Nephron progenitor cell (in vitro differentiated cells): ENCODE results near the gene SBF1.
A peak's percentile ranks its signal among the peaks of the same experiment; 100 is the strongest.
"Not testable (repeated sequence)": the region's sequence is repeated elsewhere in the genome, so short reads cannot be mapped to it uniquely, and the experiment has no call there.

Source experiments
- DNase-seq: peaks from one replicate; pipeline ENCODE4 v3.0.0; 2021
- H3K27ac Mint-ChIP-seq: 2 replicates; pipeline ENCODE4 v1.8.0; 2021; ENCODE audit warnings: mild to moderate bottlenecking, moderate library complexity, mixed read lengths
- H3K27me3 Mint-ChIP-seq: 2 replicates; pipeline ENCODE4 v1.8.0; 2021; ENCODE audit warnings: mild to moderate bottlenecking, low read depth, mixed read lengths; ENCODE audit not compliant: poor library complexity
- H3K36me3 Mint-ChIP-seq: 2 replicates; pipeline ENCODE4 v1.8.0; 2021; ENCODE audit warnings: low read depth, mixed read lengths
- H3K4me1 Mint-ChIP-seq: 2 replicates; pipeline ENCODE4 v1.8.0; 2021; ENCODE audit warnings: mixed read lengths
- H3K4me3 Mint-ChIP-seq: 2 replicates; pipeline ENCODE4 v1.8.0; 2021; ENCODE audit warnings: mild to moderate bottlenecking, moderate library complexity, mixed read lengths
- H3K9me3 Mint-ChIP-seq: 2 replicates; pipeline ENCODE4 v1.8.0; 2021; ENCODE audit warnings: mild to moderate bottlenecking, moderate library complexity, mixed read lengths
- CTCF ChIP-seq: fragments of 200-600 bp; sonication (generic); IDR thresholded peaks from 2 replicates; pipeline ENCODE4 v1.5.0; 2021; ENCODE audit warnings: antibody characterized with exemption

SBF1 gene

DNA sequence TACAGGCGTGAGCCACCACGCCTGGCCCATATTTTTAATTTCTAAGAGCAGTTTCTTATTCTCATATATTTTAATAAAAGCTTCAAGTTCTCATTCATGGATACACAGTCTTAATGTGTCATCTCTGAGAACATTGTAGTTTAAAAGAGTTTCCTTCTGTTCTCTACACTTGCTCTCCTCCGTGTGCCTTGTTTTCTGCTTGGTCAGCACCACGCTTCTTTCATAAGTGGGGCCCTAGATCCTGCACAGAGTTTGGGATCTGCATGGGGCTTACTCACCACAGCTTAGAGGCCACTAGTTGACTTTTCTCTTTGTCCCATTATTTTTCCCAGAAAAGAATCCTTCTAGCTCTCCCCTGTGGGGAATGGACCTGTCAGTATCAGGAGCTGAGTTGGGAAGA, 72.9 kb downstream of the SBF1 start:
- H3K4me1 Mint-ChIP-seq, result peaks cover 42% of the 10 kb centered on the region
- H3K27ac Mint-ChIP-seq, result peak overlapping the region; percentile 65
- no peak for DNase-seq
- H3K36me3 Mint-ChIP-seq, result peaks cover 48% of the 10 kb centered on the region
- no peak for TF ChIP-seq CTCF
- H3K9me3 Mint-ChIP-seq, result no peaks in the 10 kb centered on the region
- H3K27me3 Mint-ChIP-seq, result no peaks in the 10 kb centered on the region
- no peak overlapping the region for H3K4me3 Mint-ChIP-seq

DNA sequence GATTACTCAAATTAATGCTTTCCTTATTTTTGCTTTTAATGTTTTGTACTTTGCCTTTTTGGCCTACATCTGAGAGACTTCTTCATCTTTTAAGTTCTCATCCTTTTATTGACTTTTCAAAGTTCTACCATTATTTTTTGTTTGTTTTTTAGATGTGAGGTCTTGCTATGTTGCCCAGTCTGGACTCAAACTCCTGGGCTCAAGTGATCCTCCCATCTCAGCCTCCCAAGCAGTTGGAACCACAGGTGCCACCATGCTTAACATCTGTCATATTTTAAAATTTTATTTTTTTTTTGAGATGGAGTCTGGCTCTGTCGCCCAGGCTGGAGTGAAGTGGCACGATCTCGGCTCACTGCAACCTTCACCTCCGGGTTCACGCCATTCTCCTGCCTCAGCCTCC, 73.9 kb downstream of the SBF1 start:
- TF ChIP-seq CTCF, result no peak
- H3K36me3 Mint-ChIP-seq, result peaks cover 39% of the 10 kb centered on the region

GRCh38 chr22:50400406-50400805, 74.4 kb downstream of the SBF1 start:
- TF ChIP-seq CTCF, result no peak
- Mint-ChIP-seq H3K36me3 (peaks cover 37% of the 10 kb centered on the region), H3K4me1 (peaks cover 49% of the 10 kb centered on the region), H3K27me3 (no peaks in the 10 kb centered on the region), H3K9me3 (no peaks in the 10 kb centered on the region), H3K27ac (peak overlapping the region; percentile 52), H3K4me3 (no peak overlapping the region)
- DNase-seq, result no peak

More for the DNA sequence above, 73.9 kb downstream of the SBF1 start:
- peaks cover 49% of the 10 kb centered on the region for H3K4me1 Mint-ChIP-seq
- H3K4me3 Mint-ChIP-seq, result no peak overlapping the region
- H3K27ac Mint-ChIP-seq, result no peak overlapping the region
- no peak for DNase-seq
- H3K9me3 Mint-ChIP-seq, result no peaks in the 10 kb centered on the region
- no peaks in the 10 kb centered on the region for H3K27me3 Mint-ChIP-seq

- H3K27me3 Mint-ChIP-seq, result peaks cover 2% of the 10 kb centered on the region
- peaks cover 54% of the 10 kb centered on the region for H3K4me1 Mint-ChIP-seq
- H3K4me3 Mint-ChIP-seq, result no peak overlapping the region
- DNase-seq, result peak; percentile 53
- peak; percentile 38 for TF ChIP-seq CTCF
- peak overlapping the region; percentile 88 for H3K27ac Mint-ChIP-seq
- H3K9me3 Mint-ChIP-seq, result no peaks in the 10 kb centered on the region
- peaks cover 38% of the 10 kb centered on the region for H3K36me3 Mint-ChIP-seq
These were observed 75.0 kb downstream of the SBF1 start for GRCh38 chr22:50399751-50400331.

- Mint-ChIP-seq H3K27ac (peak overlapping the region; percentile 88), H3K4me3 (no peak overlapping the region), H3K27me3 (peaks cover 4% of the 10 kb centered on the region), H3K4me1 (peaks cover 55% of the 10 kb centered on the region), H3K9me3 (no peaks in the 10 kb centered on the region), H3K36me3 (peaks cover 41% of the 10 kb centered on the region)
- DNase-seq, result no peak
- no peak for TF ChIP-seq CTCF
These were observed 75.8 kb downstream of the SBF1 start for GRCh38 chr22:50398831-50399648.

DNA sequence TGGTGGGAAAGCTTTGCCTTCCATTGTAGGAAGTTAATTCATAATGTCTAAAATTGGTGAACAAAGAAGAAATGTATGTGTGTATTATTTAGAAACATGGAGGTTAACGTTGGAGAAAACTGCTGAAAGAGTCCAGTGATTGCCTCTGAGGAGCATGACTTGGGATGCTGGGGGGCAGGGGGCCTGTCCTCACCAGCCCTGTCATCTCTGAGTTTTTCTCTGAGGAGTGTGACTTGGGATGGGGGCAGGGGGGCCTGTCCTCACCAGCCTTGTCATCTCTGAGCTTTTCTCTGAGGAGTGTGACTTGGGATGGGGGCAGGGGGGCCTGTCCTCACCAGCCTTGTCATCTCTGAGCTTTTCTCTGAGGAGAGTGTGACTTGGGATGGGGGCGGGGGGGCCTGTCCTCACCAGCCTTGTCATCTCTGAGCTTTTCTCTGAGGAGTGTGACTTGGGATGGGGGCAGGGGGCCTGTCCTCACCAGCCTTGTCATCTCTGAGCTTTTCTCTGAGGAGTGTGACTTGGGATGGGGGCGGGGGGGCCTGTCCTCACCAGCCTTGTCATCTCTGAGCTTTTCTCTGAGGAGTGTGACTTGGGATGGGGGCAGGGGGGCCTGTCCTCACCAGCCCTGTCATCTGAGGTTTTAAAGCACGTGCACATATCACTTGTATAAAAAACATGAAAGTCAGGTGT, 77.3 kb downstream of the SBF1 start:
- H3K27me3 Mint-ChIP-seq, DNase-seq, H3K9me3 Mint-ChIP-seq: not testable (repeated sequence)
- peak overlapping the region; percentile 72 for H3K4me3 Mint-ChIP-seq
- H3K4me1 Mint-ChIP-seq, result peaks cover 61% of the 10 kb centered on the region
- peaks cover 46% of the 10 kb centered on the region for H3K36me3 Mint-ChIP-seq
- peak overlapping the region; percentile 93 for H3K27ac Mint-ChIP-seq
